ENCODE measurements around the gene CCDC73. TPM values are rescaled to one million over a fixed set of nuclear protein-coding genes. Genes with fewer than 3 reads are reported as not detected.

The CCDC73 gene
- total and polyA plus RNA-seq, 2 donors (not counting 1 experiment from before 2014, with no cell fraction given): 0.05 TPM; not detected in 1

DNA sequence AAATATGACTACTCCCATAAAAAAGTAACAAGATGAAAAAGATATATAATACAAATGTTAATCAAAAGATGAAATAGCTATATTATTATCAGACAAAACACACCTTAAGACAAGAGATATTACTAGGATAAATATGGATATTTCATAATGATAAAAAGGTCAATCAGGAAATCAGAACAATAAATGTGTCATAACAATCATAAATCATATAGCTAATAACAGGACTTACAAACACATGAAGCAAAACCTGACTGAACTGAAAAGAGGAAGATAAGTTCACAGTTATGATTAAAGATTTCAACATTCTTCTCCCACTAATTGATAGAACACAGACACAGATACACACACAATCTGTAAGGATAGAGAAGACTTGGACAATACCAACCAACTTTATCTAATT, 163.6 kb downstream of the CCDC73 start:
- no peaks in the 10 kb centered on the region for H3K4me1 Mint-ChIP-seq
- no peaks in the 10 kb centered on the region for H3K36me3 ChIP-seq (replicated peaks in 1 of 2; ENCODE audit: control extremely low read depth in 1 of 2, control insufficient read depth in 1 of 2, extremely low read depth in 1 of 2, insufficient read depth in 2 of 2, low read length in 1 of 2)
- H3K9me3 ChIP-seq (ENCODE audit: control extremely low read depth in 1 of 3, control insufficient read depth in 2 of 3, insufficient read depth in 1 of 3, low read length in 2 of 3): peaks cover 0 to 2% (median 0%) of the 10 kb centered on the region in 3 donors
- no peak overlapping the region for H3K4me3 ChIP-seq (ENCODE audit: control extremely low read depth in 1 of 5, extremely low read depth in 1 of 5, insufficient read depth in 1 of 5, low read depth in 2 of 5, low read length in 4 of 5)
- no peaks in the 10 kb centered on the region for H3K4me1 ChIP-seq (ENCODE audit: control insufficient read depth in 2 of 2, insufficient read depth in 2 of 2, low read length in 2 of 2)
- no peaks in the 10 kb centered on the region for H3K9me3 Mint-ChIP-seq (ENCODE audit: insufficient read depth)
- no peak overlapping the region for H3K4me2 ChIP-seq (replicated peaks; ENCODE audit: low read depth, low read length, poor library complexity, severe bottlenecking)
- H3K27ac Mint-ChIP-seq: no peak overlapping the region
- ATAC-seq (ENCODE audit: low read depth) (no peak), DNase-seq (no peak)
- intact Hi-C loops (cut with micrococcal nuclease): no loop called here
- no peak overlapping the region for H3K27ac ChIP-seq (ENCODE audit: low read length in 2 of 2)
- ChIA-PET CTCF (no interaction called here), POLR2A (no interaction called here)
- H3K4me3 Mint-ChIP-seq: no peak overlapping the region
- H2AFZ ChIP-seq (ENCODE audit: insufficient read depth, low read depth, low read length, poor library complexity, severe bottlenecking): no peak overlapping the region
- TF ChIP-seq, protein P1, sequence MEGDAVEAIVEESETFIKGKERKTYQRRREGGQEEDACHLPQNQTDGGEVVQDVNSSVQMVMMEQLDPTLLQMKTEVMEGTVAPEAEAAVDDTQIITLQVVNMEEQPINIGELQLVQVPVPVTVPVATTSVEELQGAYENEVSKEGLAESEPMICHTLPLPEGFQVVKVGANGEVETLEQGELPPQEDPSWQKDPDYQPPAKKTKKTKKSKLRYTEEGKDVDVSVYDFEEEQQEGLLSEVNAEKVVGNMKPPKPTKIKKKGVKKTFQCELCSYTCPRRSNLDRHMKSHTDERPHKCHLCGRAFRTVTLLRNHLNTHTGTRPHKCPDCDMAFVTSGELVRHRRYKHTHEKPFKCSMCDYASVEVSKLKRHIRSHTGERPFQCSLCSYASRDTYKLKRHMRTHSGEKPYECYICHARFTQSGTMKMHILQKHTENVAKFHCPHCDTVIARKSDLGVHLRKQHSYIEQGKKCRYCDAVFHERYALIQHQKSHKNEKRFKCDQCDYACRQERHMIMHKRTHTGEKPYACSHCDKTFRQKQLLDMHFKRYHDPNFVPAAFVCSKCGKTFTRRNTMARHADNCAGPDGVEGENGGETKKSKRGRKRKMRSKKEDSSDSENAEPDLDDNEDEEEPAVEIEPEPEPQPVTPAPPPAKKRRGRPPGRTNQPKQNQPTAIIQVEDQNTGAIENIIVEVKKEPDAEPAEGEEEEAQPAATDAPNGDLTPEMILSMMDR (IDR thresholded peaks at IDR 0.05): no peak
- TF ChIP-seq EZH2 (IDR thresholded peaks at IDR 0.05; ENCODE audit: borderline replicate concordance, insufficient read depth, low read depth, low read length, poor library complexity, severe bottlenecking): no peak
- H3K79me2 ChIP-seq (ENCODE audit: control insufficient read depth, insufficient read depth, low read length): no peaks in the 10 kb centered on the region
- H3K9ac ChIP-seq (ENCODE audit: low read length): no peak overlapping the region
- no peaks in the 10 kb centered on the region for H4K20me1 ChIP-seq (ENCODE audit: control insufficient read depth, insufficient read depth, low read length, poor library complexity, severe bottlenecking)
- H3K27me3 ChIP-seq (replicated peaks in 1 of 4; ENCODE audit: control extremely low read depth in 1 of 4, control insufficient read depth in 3 of 4, insufficient read depth in 4 of 4, low read length in 3 of 4): no peaks in the 10 kb centered on the region
- H3K27me3 Mint-ChIP-seq: peaks cover 4% of the 10 kb centered on the region

DNA sequence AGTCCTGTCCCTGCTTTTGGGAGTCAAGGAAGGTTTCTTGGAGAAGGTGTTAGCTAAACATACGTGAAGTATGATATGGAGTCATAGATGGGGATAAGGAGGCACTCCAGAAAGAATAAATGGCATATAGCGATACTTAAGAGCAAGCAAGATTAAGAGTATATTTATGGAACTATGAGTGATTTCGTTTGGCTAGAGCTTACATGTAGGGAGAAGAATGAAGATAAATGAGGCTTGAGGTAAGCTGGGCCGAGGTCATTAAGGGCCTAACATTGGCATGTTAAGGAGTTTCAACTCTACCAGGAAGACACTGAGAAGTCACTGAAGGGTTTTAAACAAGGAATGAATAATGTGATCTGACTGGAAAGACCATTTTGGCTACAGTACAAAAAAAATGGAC, 177.6 kb downstream of the CCDC73 start:
- Histone ChIP-seq H3K27ac (ENCODE audit: low read length in 2 of 2) (no peak overlapping the region), H3K36me3 (replicated peaks in 1 of 2; ENCODE audit: control extremely low read depth in 1 of 2, control insufficient read depth in 1 of 2, extremely low read depth in 1 of 2, insufficient read depth in 2 of 2, low read length in 1 of 2) (no peaks in the 10 kb centered on the region), H3K4me2 (replicated peaks; ENCODE audit: low read depth, low read length, poor library complexity, severe bottlenecking) (no peak overlapping the region), H3K27me3 (replicated peaks in 1 of 4; ENCODE audit: control extremely low read depth in 1 of 4, control insufficient read depth in 3 of 4, insufficient read depth in 4 of 4, low read length in 3 of 4) (no peaks in the 10 kb centered on the region), H3K79me2 (ENCODE audit: control insufficient read depth, insufficient read depth, low read length) (no peaks in the 10 kb centered on the region), H3K4me1 (ENCODE audit: control insufficient read depth in 2 of 2, insufficient read depth in 2 of 2, low read length in 2 of 2) (no peaks in the 10 kb centered on the region), H3K9ac (ENCODE audit: low read length) (no peak overlapping the region), H2AFZ (ENCODE audit: insufficient read depth, low read depth, low read length, poor library complexity, severe bottlenecking) (no peak overlapping the region), H3K4me3 (ENCODE audit: control extremely low read depth in 1 of 5, extremely low read depth in 1 of 5, insufficient read depth in 1 of 5, low read depth in 2 of 5, low read length in 4 of 5) (no peak overlapping the region), H4K20me1 (ENCODE audit: control insufficient read depth, insufficient read depth, low read length, poor library complexity, severe bottlenecking) (no peaks in the 10 kb centered on the region), H3K9me3 (ENCODE audit: control extremely low read depth in 1 of 3, control insufficient read depth in 2 of 3, insufficient read depth in 1 of 3, low read length in 2 of 3) (no peaks in the 10 kb centered on the region)
- H3K9me3 Mint-ChIP-seq (ENCODE audit: insufficient read depth): peaks cover 5% of the 10 kb centered on the region
- H3K27ac Mint-ChIP-seq: no peak overlapping the region
- TF ChIP-seq EZH2 (IDR thresholded peaks at IDR 0.05; ENCODE audit: borderline replicate concordance, insufficient read depth, low read depth, low read length, poor library complexity, severe bottlenecking): no peak
- TF ChIP-seq, protein P1 (IDR thresholded peaks at IDR 0.05): no peak
- ATAC-seq (ENCODE audit: low read depth): no peak
- CTCF ChIA-PET: no interaction called here
- intact Hi-C loops (cut with micrococcal nuclease): no loop called here
- H3K4me1 Mint-ChIP-seq: no peaks in the 10 kb centered on the region
- no peak overlapping the region for H3K4me3 Mint-ChIP-seq
- 91% methylated on average over 4 of the region's 4 CpGs for WGBS (ENCODE audit: insufficient coverage)
- H3K27me3 Mint-ChIP-seq: no peaks in the 10 kb centered on the region
- DNase-seq: no peak
- POLR2A ChIA-PET: no interaction called here

Data from B cell (primary cell).